ENCODE data around the gene FHIT.

DNA sequence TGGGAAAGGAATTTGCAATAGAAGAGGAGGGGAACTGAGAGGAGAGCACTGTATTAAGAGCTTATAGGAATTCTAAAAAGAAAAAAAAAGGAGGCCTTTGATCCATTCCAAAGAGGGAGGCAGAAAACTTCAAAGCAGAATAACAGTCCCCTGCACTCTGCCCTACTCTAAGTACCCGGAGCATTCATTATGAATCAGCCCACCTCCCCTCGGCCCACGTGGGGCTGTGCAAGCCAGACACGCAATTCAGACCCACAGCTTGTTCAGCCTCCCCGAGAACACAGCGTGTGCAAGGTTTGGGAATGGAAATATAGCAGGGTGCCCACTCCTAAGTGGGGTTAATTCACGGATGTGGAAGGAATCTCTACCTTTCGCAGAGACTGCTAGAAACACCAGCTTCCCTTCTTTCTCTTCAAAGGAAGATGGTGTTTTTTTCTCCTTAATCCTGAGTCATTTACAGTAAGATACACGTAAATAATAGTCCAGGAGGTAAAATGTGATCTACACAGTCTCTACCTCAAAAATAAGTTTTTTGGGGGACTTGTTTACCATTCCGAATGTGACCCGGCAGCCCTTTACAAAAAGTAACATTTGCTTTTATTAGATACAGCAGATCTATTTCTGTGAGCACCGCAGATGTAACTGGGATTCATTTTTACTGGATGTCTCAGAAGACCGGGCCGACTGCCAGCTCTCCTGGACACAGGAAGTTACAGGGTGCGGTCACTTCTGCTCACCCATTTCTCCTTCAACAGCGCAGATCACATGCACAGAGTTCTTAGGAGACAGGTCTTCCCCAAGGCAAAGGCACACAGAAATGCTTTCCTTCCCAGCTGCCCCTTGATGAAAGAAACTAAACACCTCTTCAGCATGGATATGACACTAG is 1433.0 kb downstream of the FHIT start:
- TF ChIP-seq, protein P1, sequence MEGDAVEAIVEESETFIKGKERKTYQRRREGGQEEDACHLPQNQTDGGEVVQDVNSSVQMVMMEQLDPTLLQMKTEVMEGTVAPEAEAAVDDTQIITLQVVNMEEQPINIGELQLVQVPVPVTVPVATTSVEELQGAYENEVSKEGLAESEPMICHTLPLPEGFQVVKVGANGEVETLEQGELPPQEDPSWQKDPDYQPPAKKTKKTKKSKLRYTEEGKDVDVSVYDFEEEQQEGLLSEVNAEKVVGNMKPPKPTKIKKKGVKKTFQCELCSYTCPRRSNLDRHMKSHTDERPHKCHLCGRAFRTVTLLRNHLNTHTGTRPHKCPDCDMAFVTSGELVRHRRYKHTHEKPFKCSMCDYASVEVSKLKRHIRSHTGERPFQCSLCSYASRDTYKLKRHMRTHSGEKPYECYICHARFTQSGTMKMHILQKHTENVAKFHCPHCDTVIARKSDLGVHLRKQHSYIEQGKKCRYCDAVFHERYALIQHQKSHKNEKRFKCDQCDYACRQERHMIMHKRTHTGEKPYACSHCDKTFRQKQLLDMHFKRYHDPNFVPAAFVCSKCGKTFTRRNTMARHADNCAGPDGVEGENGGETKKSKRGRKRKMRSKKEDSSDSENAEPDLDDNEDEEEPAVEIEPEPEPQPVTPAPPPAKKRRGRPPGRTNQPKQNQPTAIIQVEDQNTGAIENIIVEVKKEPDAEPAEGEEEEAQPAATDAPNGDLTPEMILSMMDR (IDR thresholded peaks at IDR 0.05), result no peak
- no peak for TF ChIP-seq POLR2A (IDR thresholded peaks at IDR 0.05)

All from ovary (tissue), 3 donors.